Heart left ventricle (tissue), 13 donors: ENCODE measurements around the gene NME5.

Experiments
- CTCF ChIP-seq, 12 donors: fragments of 200-600 bp; sonication (generic) in 4 of 12; IDR thresholded peaks; one replicate each; pipeline versions ENCODE4 v1.5.0 to v1.8.0; 2018 to 2022; ENCODE audit warnings: antibody characterized with exemption in 12 of 12, mild to moderate bottlenecking in 5 of 12
- POLR2A ChIP-seq, 2 donors: fragments of 450-650 bp; IDR thresholded peaks; one replicate each; pipeline ENCODE4 v1.6.1; 2017; ENCODE audit warnings: antibody characterized with exemption in 2 of 2, mild to moderate bottlenecking in 2 of 2, moderate library complexity in 2 of 2
- donor health status: ischemic (EF 13 %, LVEDD 7.1; RV severe dilation, severe dysfunction).
- donor health status: DM: no; HTN: yes; CAD: no.
- donor health status: DM: no; HTN: no; CAD: no.
- donor health status: ischemic (EF 25% LVEDD 6.9; RV normal size, moderate dysfunction).
- donor health status: ischemic (EF 25% LVEDD 5.7; RV mildly dilated, moderate dysfunction).
- donor health status: ischemic (EF 35%, LVEDD 5.7; RV mildly dilated, moderate dysfunction).
- donor health status: nonischemic (EF 11% LVEDD 7.7; RV severe dilation, severe dysfunction).
- donor health status: DM: yes; HTN: yes; CAD: no.
- donor health status: PGD.
- donor health status: ischemic (EF 29% LVEDD 5.4; RV normal size, mild dysfunction).
- donor health status: nonischemic (EF 23%, LVEDD 6.1; RV moderate dilation, normal function).

GRCh38 chr5:138170299-138170698 lies 31.1 kb upstream of the NME5 start:
- TF ChIP-seq CTCF (IDR thresholded peaks at IDR 0.05) (no peak), POLR2A (IDR thresholded peaks at IDR 0.05) (no peak)
